HEK293 (cell line): ENCODE data around the gene TOMM6.

Source experiments
- CTCF ChIA-PET: fragments of 350-600 bp; formaldehyde crosslinking; extraction: SDS; loops from one replicate; lab custom pipeline; 2021; ENCODE audit warnings: antibody characterized with exemption; lab: Yijun Ruan, JAX
- POLR2A ChIA-PET: fragments of 300-600 bp; formaldehyde crosslinking; extraction: SDS; loops from one replicate; lab custom pipeline; 2020; ENCODE audit warnings: antibody characterized with exemption, inconsistent platforms; lab: Yijun Ruan, JAX
- H3K27ac ChIP-seq: fragments of 200-500 bp; sonication (Bioruptor generic); 2 replicates; pipeline ENCODE4 v1.5.1; 2014; ENCODE audit warnings: low read depth, low read length, control low read depth, inconsistent platforms; ENCODE audit errors: extremely low read depth
- H3K36me3 ChIP-seq, 2 experiments: fragments of 200-500 bp in 1 of 2; sonication (Bioruptor generic) in 1 of 2; 1 replicate in 1 of 2; 2 replicates in 1 of 2; pipeline ENCODE4 v1.5.1; 2014 to 2017; ENCODE audit warnings: inconsistent platforms in 2 of 2, low read length in 2 of 2; ENCODE audit not compliant: control insufficient read depth in 2 of 2, insufficient read depth in 1 of 2
- H3K4me1 ChIP-seq: fragments of 200-500 bp; sonication (Bioruptor generic); 2 replicates; pipeline ENCODE4 v1.5.1; 2014; ENCODE audit warnings: mild to moderate bottlenecking, low read length, inconsistent platforms; ENCODE audit not compliant: control insufficient read depth, insufficient read depth
- H3K4me3 ChIP-seq: 2 replicates; pipeline ENCODE4 v1.5.1; 2011; ENCODE audit warnings: low read depth, mild to moderate bottlenecking, control low read depth, low read length, moderate library complexity
- H3K9me3 ChIP-seq: fragments of 200-500 bp; sonication (Bioruptor generic); 2 replicates; pipeline ENCODE4 v1.5.1; 2014; ENCODE audit warnings: low read depth, low read length, inconsistent platforms; ENCODE audit not compliant: control insufficient read depth, insufficient read depth
- AEBP2 ChIP-seq: fragments of 450-650 bp; formaldehyde crosslinking; IDR thresholded peaks from 2 replicates; pipeline ENCODE4 v1.5.1; 2016; ENCODE audit warnings: missing biosample characterization, missing genetic modification characterization, borderline replicate concordance
- BCL11A ChIP-seq: fragments of 450-650 bp; formaldehyde crosslinking; IDR thresholded peaks from 2 replicates; pipeline ENCODE4 v1.5.1; 2016; ENCODE audit warnings: low read depth, missing biosample characterization, missing genetic modification characterization
- GLIS1 ChIP-seq: fragments of 450-650 bp; formaldehyde crosslinking; IDR thresholded peaks from 2 replicates; pipeline ENCODE4 v1.5.1; 2016; ENCODE audit warnings: missing biosample characterization, missing genetic modification characterization
- KLF7 ChIP-seq: fragments of 450-650 bp; formaldehyde crosslinking; IDR thresholded peaks from 2 replicates; pipeline ENCODE4 v1.5.1; 2016; ENCODE audit warnings: missing biosample characterization, missing genetic modification characterization, borderline replicate concordance
- KLF9 ChIP-seq: fragments of 450-650 bp; formaldehyde crosslinking; IDR thresholded peaks from 2 replicates; pipeline ENCODE4 v1.5.1; 2016; ENCODE audit warnings: missing biosample characterization, missing genetic modification characterization, low read depth
- MZF1 ChIP-seq: fragments of 450-650 bp; formaldehyde crosslinking; IDR thresholded peaks from 2 replicates; pipeline ENCODE4 v1.5.1; 2017; ENCODE audit warnings: missing biosample characterization, missing genetic modification characterization, borderline replicate concordance
- SALL2 ChIP-seq: fragments of 450-650 bp; formaldehyde crosslinking; IDR thresholded peaks from 2 replicates; pipeline ENCODE4 v1.5.0; 2017; ENCODE audit warnings: missing biosample characterization, mild to moderate bottlenecking, missing genetic modification characterization, borderline replicate concordance
- SCRT2 ChIP-seq: fragments of 450-650 bp; formaldehyde crosslinking; IDR thresholded peaks from 2 replicates; pipeline ENCODE4 v1.5.1; 2016; ENCODE audit warnings: missing biosample characterization, missing genetic modification characterization
- ZNF140 ChIP-seq: fragments of 450-650 bp; formaldehyde crosslinking; IDR thresholded peaks from 2 replicates; pipeline ENCODE4 v1.5.1; 2016; ENCODE audit warnings: missing biosample characterization, missing genetic modification characterization
- ZNF146 ChIP-seq: fragments of 450-650 bp; formaldehyde crosslinking; IDR thresholded peaks from 2 replicates; pipeline ENCODE4 v1.5.1; 2016; ENCODE audit warnings: missing biosample characterization, missing genetic modification characterization
- ZNF248 ChIP-seq: fragments of 450-650 bp; formaldehyde crosslinking; IDR thresholded peaks from 2 replicates; pipeline ENCODE4 v1.5.1; 2017; ENCODE audit warnings: missing biosample characterization, missing genetic modification characterization
- ZNF354C ChIP-seq: fragments of 450-650 bp; formaldehyde crosslinking; IDR thresholded peaks from 2 replicates; pipeline ENCODE4 v1.5.1; 2016; ENCODE audit warnings: missing biosample characterization, missing genetic modification characterization, low read depth, borderline replicate concordance
- ZNF473 ChIP-seq: fragments of 450-650 bp; formaldehyde crosslinking; IDR thresholded peaks from 2 replicates; pipeline ENCODE4 v1.5.1; 2017; ENCODE audit warnings: missing biosample characterization, missing genetic modification characterization
- ZNF530 ChIP-seq: fragments of 450-650 bp; formaldehyde crosslinking; IDR thresholded peaks from 2 replicates; pipeline ENCODE4 v1.5.1; 2016; ENCODE audit warnings: low read depth, missing biosample characterization, missing genetic modification characterization
- ZNF544 ChIP-seq: fragments of 450-650 bp; formaldehyde crosslinking; IDR thresholded peaks from 2 replicates; pipeline ENCODE4 v1.5.0; 2017; ENCODE audit warnings: missing biosample characterization, missing genetic modification characterization
- ZNF626 ChIP-seq: fragments of 450-650 bp; sonication (Bioruptor Pico); formaldehyde crosslinking; IDR thresholded peaks from 2 replicates; pipeline ENCODE4 v1.5.1; 2018; ENCODE audit warnings: missing biosample characterization, missing genetic modification characterization, inconsistent platforms
- ZNF654 ChIP-seq: fragments of 450-650 bp; formaldehyde crosslinking; IDR thresholded peaks from 2 replicates; pipeline ENCODE4 v1.5.1; 2016; ENCODE audit warnings: low read depth, missing biosample characterization, missing genetic modification characterization
- ZNF660 ChIP-seq: fragments of 450-650 bp; IDR thresholded peaks from 2 replicates; pipeline ENCODE4 v1.5.1; 2018; ENCODE audit warnings: missing biosample characterization, mild to moderate bottlenecking, missing genetic modification characterization
- ZXDB ChIP-seq: fragments of 450-650 bp; formaldehyde crosslinking; IDR thresholded peaks from 2 replicates; pipeline ENCODE4 v1.5.1; 2016; ENCODE audit warnings: missing biosample characterization, missing genetic modification characterization
- TF ChIP-seq, protein P1 (sequence below): fragments of 450-650 bp; formaldehyde crosslinking; IDR thresholded peaks from 2 replicates; pipeline ENCODE4 v1.5.1; 2016; ENCODE audit warnings: missing biosample characterization, missing genetic modification characterization, low read depth
- TF ChIP-seq, protein P2 (sequence below): fragments of 450-650 bp; formaldehyde crosslinking; IDR thresholded peaks from 2 replicates; pipeline ENCODE4 v1.5.1; 2017; ENCODE audit warnings: missing biosample characterization, missing genetic modification characterization
- TF ChIP-seq, protein P3 (sequence below): fragments of 450-650 bp; formaldehyde crosslinking; IDR thresholded peaks from 2 replicates; pipeline ENCODE4; 2016; ENCODE audit warnings: missing biosample characterization, missing genetic modification characterization
- TF ChIP-seq, protein P4 (sequence below): fragments of 450-650 bp; formaldehyde crosslinking; IDR thresholded peaks from 2 replicates; pipeline ENCODE4 v1.5.1; 2016; ENCODE audit warnings: missing biosample characterization, missing genetic modification characterization

The TOMM6 gene

GRCh38 chr6:41813469-41813868, 26.0 kb downstream of the TOMM6 start (continued):
- TF ChIP-seq GLIS1 (tag by site-specific recombination) (no peak), ZXDB (no peak), BCL11A (tag by site-specific recombination) (no peak)
- TF ChIP-seq, protein P1, sequence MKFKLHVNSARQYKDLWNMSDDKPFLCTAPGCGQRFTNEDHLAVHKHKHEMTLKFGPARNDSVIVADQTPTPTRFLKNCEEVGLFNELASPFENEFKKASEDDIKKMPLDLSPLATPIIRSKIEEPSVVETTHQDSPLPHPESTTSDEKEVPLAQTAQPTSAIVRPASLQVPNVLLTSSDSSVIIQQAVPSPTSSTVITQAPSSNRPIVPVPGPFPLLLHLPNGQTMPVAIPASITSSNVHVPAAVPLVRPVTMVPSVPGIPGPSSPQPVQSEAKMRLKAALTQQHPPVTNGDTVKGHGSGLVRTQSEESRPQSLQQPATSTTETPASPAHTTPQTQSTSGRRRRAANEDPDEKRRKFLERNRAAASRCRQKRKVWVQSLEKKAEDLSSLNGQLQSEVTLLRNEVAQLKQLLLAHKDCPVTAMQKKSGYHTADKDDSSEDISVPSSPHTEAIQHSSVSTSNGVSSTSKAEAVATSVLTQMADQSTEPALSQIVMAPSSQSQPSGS (tag by site-specific recombination): no peak

- CTCF ChIA-PET: interaction anchor here (1.3 to 1.9 kb wide), 3 partner anchors 12 to 231 kb away, joined by 3 to 16 read pairs (median 3); no protein-coding TSS in a partner anchor
- no peaks in the 10 kb centered on the region for H3K36me3 ChIP-seq
- no peak overlapping the region for H3K4me3 ChIP-seq
- no peaks in the 10 kb centered on the region for H3K4me1 ChIP-seq
- no peak for TF ChIP-seq ZNF660
- TF ChIP-seq, protein P2, sequence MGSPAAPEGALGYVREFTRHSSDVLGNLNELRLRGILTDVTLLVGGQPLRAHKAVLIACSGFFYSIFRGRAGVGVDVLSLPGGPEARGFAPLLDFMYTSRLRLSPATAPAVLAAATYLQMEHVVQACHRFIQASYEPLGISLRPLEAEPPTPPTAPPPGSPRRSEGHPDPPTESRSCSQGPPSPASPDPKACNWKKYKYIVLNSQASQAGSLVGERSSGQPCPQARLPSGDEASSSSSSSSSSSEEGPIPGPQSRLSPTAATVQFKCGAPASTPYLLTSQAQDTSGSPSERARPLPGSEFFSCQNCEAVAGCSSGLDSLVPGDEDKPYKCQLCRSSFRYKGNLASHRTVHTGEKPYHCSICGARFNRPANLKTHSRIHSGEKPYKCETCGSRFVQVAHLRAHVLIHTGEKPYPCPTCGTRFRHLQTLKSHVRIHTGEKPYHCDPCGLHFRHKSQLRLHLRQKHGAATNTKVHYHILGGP (tag by site-specific recombination): no peak
- TF ChIP-seq ZNF530 (tag by site-specific recombination): no peak
- TF ChIP-seq ZNF140 (tag by site-specific recombination): no peak
- no peak for TF ChIP-seq ZNF544 (tag by site-specific recombination)
- no peak for TF ChIP-seq ZNF248
- TF ChIP-seq SALL2 (tag by site-specific recombination): no peak
- TF ChIP-seq ZNF354C: no peak
- TF ChIP-seq AEBP2 (tag by site-specific recombination): no peak
- TF ChIP-seq KLF9 (tag by site-specific recombination): no peak
- TF ChIP-seq SCRT2 (tag by site-specific recombination): no peak
- no peak for TF ChIP-seq ZNF626 (tag by site-specific recombination)
- TF ChIP-seq ZNF146 (tag by site-specific recombination): no peak
- TF ChIP-seq KLF7 (tag by site-specific recombination): no peak
- no peak for TF ChIP-seq ZNF473 (tag by site-specific recombination)
- no peak for TF ChIP-seq MZF1 (tag by site-specific recombination)
- TF ChIP-seq, protein P3, sequence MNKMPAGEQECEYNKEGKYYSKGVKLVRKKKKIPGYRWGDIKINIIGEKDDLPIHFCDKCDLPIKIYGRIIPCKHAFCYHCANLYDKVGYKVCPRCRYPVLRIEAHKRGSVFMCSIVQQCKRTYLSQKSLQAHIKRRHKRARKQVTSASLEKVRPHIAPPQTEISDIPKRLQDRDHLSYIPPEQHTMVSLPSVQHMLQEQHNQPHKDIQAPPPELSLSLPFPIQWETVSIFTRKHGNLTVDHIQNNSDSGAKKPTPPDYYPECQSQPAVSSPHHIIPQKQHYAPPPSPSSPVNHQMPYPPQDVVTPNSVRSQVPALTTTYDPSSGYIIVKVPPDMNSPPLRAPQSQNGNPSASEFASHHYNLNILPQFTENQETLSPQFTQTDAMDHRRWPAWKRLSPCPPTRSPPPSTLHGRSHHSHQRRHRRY: no peak
- no peak for TF ChIP-seq ZNF654 (tag by site-specific recombination)
- TF ChIP-seq, protein P4, sequence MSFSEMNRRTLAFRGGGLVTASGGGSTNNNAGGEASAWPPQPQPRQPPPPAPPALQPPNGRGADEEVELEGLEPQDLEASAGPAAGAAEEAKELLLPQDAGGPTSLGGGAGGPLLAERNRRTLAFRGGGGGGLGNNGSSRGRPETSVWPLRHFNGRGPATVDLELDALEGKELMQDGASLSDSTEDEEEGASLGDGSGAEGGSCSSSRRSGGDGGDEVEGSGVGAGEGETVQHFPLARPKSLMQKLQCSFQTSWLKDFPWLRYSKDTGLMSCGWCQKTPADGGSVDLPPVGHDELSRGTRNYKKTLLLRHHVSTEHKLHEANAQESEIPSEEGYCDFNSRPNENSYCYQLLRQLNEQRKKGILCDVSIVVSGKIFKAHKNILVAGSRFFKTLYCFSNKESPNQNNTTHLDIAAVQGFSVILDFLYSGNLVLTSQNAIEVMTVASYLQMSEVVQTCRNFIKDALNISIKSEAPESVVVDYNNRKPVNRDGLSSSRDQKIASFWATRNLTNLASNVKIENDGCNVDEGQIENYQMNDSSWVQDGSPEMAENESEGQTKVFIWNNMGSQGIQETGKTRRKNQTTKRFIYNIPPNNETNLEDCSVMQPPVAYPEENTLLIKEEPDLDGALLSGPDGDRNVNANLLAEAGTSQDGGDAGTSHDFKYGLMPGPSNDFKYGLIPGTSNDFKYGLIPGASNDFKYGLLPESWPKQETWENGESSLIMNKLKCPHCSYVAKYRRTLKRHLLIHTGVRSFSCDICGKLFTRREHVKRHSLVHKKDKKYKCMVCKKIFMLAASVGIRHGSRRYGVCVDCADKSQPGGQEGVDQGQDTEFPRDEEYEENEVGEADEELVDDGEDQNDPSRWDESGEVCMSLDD (tag by site-specific recombination): no peak
- POLR2A ChIA-PET: no interaction called here
- no peak overlapping the region for H3K27ac ChIP-seq
- no peaks in the 10 kb centered on the region for H3K9me3 ChIP-seq
These were observed 26.5 kb downstream of the TOMM6 start for GRCh38 chr6:41813956-41814355.
